GM21723 (cell line): Measurements from ENCODE around the gene TMEM135.

Experiments
- ATAC-seq: cut with Tn5 transposase; IDR thresholded peaks from one replicate; pipeline ENCODE4 v1.9.1; 2021; ENCODE audit warnings: mild to moderate bottlenecking, moderate library complexity; ENCODE audit not compliant: unreplicated experiment

The TMEM135 gene

DNA sequence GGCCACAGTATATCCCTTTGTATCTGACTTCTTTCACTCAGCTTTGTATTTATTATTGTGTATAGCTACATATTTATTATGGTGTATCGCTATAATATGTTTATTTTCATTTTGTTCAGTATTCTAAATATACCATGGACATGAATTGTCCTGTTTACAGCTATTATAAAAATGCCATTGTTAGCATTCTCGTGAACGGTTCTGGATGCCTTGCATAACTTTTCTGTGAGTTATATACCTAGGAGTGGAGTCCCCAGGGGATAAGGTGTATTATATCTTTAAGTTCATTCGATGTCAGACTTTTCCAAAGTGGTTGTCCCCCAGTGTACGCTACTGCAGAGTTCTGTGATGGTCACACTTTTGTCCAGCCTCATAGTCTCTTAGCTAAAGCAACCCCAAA, 301.7 kb downstream of the TMEM135 start:
- no peak for ATAC-seq

DNA sequence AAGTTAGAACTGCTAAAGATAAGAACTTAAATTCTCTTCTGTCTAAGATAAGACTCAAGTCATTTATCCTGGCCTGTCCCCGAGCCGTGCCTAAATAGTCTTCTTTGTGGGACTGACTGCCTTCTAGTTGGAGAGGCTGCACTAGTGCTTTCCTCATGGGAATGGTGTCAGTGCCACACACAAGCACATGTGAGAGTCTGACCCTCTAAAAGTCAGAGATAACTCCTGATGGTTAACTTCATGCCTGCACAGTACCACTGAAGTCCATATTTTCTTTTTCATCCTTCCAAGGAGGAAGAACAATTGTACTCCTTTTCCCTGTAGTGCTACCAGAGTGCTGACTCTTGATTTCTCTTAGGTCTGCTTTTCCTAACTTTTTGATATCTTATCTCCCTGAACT, 309.7 kb downstream of the TMEM135 start:
- ATAC-seq = no peak

- no peak for ATAC-seq
These were observed 310.1 kb downstream of the TMEM135 start for GRCh38 chr11:87347854-87348253.

DNA sequence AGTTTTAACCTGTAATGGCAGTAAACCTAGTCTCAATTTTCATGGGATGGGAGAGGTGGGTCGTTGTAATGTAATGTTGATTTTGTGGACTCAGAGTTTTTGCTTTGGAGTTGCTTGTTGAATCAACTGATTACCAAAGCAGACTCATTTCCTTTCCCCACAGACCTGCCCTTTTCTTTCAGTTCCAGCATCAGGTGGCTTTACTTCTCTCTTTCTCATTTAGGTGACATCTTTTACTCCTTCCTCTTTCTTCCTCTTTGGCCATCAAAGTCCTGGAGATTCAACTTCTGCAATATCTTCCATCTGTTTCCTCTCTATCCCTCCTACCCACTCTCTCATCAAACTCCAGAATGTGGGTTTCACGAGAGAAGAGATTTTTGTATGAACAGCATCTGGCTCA, 313.9 kb downstream of the TMEM135 start:
- no peak for ATAC-seq

DNA sequence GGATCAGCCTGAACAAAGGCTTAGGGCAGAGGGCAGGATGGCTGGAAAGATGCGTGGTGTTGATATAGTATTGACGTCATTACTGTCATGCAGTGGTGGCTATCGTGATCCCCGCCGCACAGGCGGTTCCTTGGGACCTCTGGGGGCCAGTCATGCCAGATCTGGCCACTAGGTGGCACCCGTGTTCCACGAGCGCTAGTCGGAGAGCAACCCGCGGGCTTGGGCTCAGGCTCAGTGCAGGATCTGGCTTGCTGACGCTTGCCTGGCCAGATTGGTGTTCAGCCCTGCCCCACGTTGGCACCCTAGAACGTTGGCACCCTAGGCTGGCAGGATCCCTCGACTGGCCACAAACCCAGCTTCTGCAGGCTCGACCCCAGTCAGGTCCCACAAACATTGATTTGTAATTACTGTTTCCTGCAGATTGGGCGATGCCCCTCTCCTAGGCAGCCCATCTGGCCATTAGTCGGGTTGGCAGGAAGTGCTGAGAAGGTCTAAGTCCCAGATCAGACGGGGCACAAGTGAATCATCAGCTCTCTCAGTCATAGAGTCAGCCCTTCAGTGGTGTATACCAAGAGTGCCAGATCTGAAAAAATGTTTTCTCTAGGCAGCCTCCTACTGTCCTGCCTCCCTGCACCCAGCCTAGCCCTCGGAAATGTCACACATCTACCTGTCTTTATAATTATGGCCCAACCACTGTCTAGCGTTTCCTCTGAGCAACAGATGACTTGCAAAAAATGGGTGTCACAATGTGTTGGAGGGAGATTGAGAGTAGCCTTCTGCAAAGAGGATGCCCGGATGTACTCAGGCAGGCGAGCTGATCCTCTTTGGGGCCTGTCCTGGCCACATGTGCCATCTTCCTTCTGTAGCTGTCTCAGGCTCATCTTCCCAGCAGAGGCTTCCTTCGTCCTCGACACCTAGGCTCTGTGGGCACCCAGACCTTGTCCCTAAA, 315.3 kb downstream of the TMEM135 start:
- peak; percentile 97 for ATAC-seq

DNA sequence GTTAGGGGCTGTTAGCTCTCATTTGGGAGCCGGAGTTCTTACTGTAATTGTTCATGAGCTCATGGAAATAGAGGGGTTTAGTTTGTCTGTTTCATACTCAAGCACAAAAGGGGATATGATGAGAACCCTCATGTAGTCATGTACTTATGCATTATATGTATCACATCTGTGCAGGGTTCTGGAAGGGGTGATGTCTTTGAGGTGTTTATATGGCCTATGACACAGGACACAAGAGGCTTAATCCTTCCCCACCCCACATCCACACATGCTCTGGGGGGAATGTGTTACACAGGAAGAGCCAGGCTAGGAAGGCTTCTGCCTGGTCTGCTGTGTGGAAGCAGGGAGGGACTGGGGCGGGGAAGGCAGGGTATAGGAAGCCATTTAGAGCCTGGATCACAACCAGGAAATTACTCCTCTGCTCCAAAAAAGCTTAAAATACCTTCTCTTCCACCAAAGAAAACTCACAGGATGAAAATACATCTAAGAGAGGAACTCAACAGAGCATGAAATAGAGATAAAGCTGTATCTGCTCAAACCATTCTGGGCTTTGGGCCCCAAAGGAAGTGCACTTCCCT, 316.1 kb downstream of the TMEM135 start:
- ATAC-seq = no peak

DNA sequence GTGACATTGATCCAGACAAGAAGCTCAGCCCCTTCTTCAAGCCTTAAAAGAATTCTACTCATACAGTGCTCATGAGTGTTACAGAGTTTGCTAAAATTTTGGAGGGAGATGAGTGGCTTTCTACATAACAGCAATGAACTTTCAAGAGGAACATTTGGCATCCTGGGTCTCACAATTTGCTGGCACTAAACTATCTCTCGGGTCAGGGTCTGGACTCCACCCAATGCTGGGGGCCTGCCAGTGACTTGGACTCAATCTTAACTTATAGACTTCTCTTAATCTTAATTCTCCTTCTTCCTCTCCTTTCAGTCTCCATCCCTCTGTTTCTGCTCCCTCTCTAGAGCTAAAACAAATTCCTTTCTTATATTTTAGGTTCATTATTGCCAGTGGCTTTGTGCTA, 317.9 kb downstream of the TMEM135 start:
- no peak for ATAC-seq

- no peak for ATAC-seq
These were observed 318.7 kb downstream of the TMEM135 start for GRCh38 chr11:87356428-87356827.

DNA sequence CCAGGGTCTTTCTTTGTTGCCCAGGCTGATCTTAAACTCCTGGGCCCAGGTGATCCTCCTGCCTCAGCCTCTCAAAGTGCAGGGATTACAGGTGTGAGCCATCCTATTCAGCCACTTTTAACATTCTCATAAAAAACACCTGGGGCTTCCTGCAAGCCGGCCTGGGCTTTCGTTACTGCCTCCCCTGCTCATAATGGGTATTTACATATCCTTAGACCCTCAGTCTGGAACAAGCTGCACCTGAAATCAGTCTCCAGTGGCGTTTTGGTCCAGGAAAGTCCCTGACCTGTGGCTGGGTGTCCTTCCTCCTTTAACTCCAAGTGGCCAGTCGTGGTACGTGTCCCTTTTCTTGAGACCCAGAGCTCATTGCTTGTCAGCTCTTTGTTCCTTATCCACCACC, 320.7 kb downstream of the TMEM135 start:
- no peak for ATAC-seq

- peak; percentile 51 for ATAC-seq
These were observed 321.7 kb downstream of the TMEM135 start for GRCh38 chr11:87359401-87359800.

DNA sequence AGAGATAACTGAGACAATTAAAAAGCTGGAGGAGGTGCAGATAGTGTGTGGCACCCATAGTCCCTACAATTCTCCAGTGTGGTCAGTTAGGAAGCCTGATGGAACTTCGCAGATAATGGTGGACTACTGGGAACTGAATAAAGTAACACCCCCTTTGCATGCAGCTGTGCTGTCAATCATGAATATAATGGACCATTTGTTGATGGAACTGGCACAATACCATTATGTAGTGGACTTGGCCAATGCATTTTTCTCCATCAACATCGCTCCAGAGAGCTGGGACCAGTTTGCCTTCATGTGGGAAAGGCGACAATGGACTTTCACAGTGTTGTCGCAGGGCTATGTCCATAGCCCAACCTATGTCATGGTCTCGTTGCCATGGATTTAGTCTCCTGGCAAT, 324.2 kb downstream of the TMEM135 start:
- ATAC-seq = no peak

DNA sequence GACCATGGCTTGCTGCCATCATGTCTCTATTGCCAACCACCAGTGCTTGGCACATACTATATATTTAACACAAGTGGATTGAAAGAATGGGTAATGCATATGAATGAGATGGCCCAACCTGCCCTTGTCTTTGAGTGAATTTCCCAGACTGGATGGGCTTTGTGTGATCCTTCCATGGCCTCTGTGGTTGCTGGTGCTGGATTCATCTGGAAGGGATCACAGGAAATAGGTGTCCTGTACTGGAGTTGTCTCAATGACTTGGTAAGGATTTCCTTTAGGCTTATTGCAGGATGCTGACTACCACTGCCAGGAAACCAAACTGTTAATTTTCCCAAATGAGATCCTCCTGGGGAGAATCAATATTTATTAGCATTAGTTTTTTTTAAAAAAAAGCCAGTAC, 328.6 kb downstream of the TMEM135 start:
- no peak for ATAC-seq

GRCh38 chr11:87366763-87367405, 329.1 kb downstream of the TMEM135 start:
- ATAC-seq = no peak

- no peak for ATAC-seq
These were observed 330.4 kb downstream of the TMEM135 start for GRCh38 chr11:87368151-87368550.

- ATAC-seq = no peak
These were observed 331.2 kb downstream of the TMEM135 start for GRCh38 chr11:87368858-87369480.

DNA sequence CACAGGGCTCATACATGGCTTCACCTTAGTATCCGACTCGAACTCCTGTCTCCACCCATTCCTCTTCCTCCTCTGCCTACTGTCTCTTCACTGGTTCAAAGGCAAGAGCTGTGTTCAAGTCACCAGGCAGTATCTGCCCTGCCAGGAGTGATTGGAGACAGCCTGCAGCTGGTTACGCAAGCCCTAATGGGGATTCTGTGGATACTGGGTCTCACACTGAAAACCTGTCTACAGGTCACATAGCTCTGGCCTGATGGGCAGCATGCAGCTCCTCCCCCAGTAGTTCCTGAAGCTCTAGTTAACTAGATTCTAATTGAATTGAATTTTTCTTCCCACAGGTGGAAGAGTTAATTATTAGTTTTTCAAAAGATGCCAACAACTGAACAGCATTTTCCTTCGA, 332.2 kb downstream of the TMEM135 start:
- ATAC-seq = no peak

GRCh38 chr11:87372065-87372464, 334.3 kb downstream of the TMEM135 start:
- ATAC-seq = no peak
